Measurements from ENCODE around the gene FOXO3. TPM values are rescaled to one million over a fixed set of nuclear protein-coding genes. Genes with fewer than 3 reads are reported as not detected.

The FOXO3 gene
- total RNA-seq, 4 donors from 2014 or later = 146 to 200 (median 166) TPM

DNA sequence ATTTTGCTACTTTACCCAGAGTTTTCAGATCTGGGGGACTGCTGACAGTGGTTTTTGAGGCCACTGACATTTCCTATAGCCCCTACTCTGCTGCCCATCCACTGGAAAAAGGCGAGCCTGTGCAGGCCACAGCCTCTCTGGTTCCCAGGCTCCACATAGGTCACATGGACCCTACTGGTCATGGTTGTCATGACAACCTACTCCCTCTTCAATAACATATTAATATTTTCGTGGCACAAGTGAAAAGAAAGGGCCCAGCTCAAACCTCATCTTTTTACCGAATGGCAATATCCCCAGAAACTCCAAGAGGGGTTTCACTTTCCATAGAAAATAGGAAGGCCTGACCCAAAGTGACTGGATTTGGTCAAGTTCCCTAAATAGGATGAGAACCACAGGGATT lies 11.0 kb upstream of the FOXO3 start:
- Histone ChIP-seq H3K36me3 (no peaks in the 10 kb centered on the region), H3K27me3 (no peaks in the 10 kb centered on the region), H3K9me3 (no peaks in the 10 kb centered on the region), H3K4me3 (no peak overlapping the region), H3K4me1 (peaks cover 0 to 8% (median 0%) of the 10 kb centered on the region in 4 donors), H3K27ac (peak overlapping the region in 1 of 4 donors; percentile 3)
- no peak for DNase-seq (ENCODE audit: low spot score in 2 of 2)
- TF ChIP-seq EP300 (IDR thresholded peaks at IDR 0.05) = no peak
- TF ChIP-seq, protein P1, sequence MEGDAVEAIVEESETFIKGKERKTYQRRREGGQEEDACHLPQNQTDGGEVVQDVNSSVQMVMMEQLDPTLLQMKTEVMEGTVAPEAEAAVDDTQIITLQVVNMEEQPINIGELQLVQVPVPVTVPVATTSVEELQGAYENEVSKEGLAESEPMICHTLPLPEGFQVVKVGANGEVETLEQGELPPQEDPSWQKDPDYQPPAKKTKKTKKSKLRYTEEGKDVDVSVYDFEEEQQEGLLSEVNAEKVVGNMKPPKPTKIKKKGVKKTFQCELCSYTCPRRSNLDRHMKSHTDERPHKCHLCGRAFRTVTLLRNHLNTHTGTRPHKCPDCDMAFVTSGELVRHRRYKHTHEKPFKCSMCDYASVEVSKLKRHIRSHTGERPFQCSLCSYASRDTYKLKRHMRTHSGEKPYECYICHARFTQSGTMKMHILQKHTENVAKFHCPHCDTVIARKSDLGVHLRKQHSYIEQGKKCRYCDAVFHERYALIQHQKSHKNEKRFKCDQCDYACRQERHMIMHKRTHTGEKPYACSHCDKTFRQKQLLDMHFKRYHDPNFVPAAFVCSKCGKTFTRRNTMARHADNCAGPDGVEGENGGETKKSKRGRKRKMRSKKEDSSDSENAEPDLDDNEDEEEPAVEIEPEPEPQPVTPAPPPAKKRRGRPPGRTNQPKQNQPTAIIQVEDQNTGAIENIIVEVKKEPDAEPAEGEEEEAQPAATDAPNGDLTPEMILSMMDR (IDR thresholded peaks at IDR 0.05) = no peak
- TF ChIP-seq POLR2A (IDR thresholded peaks at IDR 0.05) = no peak
- 67 to 69% methylated on average over 3 of the region's 3 CpGs for WGBS, 2 donors

DNA sequence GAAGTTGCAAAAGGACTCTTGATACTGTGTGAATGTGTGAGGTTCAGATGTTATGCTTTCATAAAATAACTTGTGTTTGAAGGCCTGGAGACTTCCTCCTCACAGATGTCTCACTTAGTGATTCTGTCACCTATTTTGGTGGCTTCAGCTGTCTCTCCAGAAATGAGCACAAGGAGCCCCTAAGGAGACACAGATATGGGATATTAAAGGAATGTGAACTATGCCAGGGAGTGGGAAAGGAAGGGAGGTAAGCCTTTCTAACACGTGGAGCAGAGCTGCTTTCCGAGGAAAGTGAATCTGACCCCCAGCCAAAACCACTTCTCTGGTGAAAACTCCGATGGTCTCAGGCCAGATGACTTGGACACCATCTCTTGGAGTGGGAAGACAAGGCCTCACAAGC lies 10.5 kb upstream of the FOXO3 start:
- no peak overlapping the region for H3K4me3 ChIP-seq
- no peaks in the 10 kb centered on the region for H3K27me3 ChIP-seq
- H3K36me3 ChIP-seq = no peaks in the 10 kb centered on the region
- TF ChIP-seq POLR2A (IDR thresholded peaks at IDR 0.05) (no peak), EP300 (IDR thresholded peaks at IDR 0.05) (no peak)
- TF ChIP-seq, protein P1 (IDR thresholded peaks at IDR 0.05) = no peak
- DNase-seq (ENCODE audit: low spot score in 2 of 2) = no peak
- 50 to 60% methylated on average over 3 of the region's 3 CpGs for WGBS, 2 donors
- H3K9me3 ChIP-seq = no peaks in the 10 kb centered on the region
- H3K27ac ChIP-seq = peak overlapping the region in 1 of 4 donors; percentile 3
- peaks cover 0 to 10% (median 0%) of the 10 kb centered on the region in 4 donors for H3K4me1 ChIP-seq

DNA sequence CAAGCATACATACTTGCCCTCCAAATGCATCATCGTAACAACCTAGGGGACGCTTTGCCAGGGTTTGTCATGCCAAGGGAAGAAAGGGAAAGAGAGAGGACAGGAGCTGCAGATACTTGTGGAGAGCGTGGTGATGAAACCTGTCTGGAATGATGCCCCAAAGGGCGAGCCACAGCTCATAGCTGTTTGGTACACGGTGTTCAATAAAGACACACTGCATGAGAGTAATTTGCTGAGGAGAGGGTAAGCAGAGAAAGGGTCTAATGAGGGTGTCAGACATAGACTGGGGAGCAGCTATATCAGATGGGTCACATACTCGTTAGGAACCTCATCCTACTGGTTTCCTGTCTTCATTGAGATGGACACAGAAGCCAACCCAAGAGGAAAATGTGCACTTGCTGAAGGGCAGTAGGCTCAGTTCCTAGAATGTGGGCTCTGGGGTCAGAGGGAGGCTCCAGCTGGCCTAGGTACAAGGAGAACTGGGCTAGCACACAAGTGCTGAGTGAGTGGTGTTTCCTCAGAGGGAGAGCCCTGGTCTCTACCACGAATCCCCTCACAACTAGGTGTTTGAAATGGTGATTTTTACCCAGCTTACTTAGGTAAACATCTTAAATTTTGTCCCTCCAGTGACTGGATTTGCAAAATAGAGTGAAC lies 5.2 kb upstream of the FOXO3 start:
- 84 to 91% methylated on average over 7 of the region's 7 CpGs for WGBS, 2 donors
- no peaks in the 10 kb centered on the region for H3K36me3 ChIP-seq
- H3K4me3 ChIP-seq = no peak overlapping the region
- peaks cover 0 to 24% (median 10%) of the 10 kb centered on the region in 4 donors for H3K4me1 ChIP-seq
- H3K27me3 ChIP-seq = no peaks in the 10 kb centered on the region
- H3K27ac ChIP-seq = peak overlapping the region in 3 of 4 donors; percentile 37 to 99 (median 95)
- no peak for TF ChIP-seq POLR2A (IDR thresholded peaks at IDR 0.05)
- peak in 1 of 2 donors; percentile 62 for TF ChIP-seq EP300 (IDR thresholded peaks at IDR 0.05)
- peak in 1 of 2 donors; percentile 44 for DNase-seq (ENCODE audit: low spot score in 2 of 2)
- H3K9me3 ChIP-seq = no peaks in the 10 kb centered on the region

DNA sequence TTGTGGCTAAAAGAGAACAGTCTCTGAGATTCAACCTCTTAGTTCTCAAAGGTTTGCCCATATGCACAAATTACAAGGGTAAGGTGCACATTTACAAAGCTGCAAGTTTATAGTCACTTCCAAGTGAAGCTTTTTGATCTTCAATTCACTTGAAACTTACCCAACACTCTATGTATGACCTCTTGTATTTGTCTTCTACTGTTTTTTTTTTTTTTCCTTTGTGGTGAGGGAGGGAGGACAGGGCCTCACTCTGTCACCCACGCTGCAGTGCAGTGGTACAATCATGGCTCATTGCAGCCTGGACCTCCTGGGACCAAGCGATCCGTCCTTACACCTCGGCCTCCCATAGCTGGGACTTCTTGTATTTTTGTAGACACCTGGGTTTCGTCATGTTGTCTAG lies 4.5 kb upstream of the FOXO3 start:
- Histone ChIP-seq H3K27ac (peak overlapping the region; percentile 37 to 99 (median 96)), H3K4me3 (no peak overlapping the region), H3K4me1 (peaks cover 0 to 24% (median 10%) of the 10 kb centered on the region in 4 donors), H3K9me3 (no peaks in the 10 kb centered on the region), H3K27me3 (no peaks in the 10 kb centered on the region), H3K36me3 (no peaks in the 10 kb centered on the region)
- no peak for DNase-seq (ENCODE audit: low spot score in 2 of 2)
- TF ChIP-seq EP300 (IDR thresholded peaks at IDR 0.05) (no peak), POLR2A (IDR thresholded peaks at IDR 0.05) (no peak)
- 92 to 95% methylated on average over 5 of the region's 5 CpGs for WGBS, 2 donors

DNA sequence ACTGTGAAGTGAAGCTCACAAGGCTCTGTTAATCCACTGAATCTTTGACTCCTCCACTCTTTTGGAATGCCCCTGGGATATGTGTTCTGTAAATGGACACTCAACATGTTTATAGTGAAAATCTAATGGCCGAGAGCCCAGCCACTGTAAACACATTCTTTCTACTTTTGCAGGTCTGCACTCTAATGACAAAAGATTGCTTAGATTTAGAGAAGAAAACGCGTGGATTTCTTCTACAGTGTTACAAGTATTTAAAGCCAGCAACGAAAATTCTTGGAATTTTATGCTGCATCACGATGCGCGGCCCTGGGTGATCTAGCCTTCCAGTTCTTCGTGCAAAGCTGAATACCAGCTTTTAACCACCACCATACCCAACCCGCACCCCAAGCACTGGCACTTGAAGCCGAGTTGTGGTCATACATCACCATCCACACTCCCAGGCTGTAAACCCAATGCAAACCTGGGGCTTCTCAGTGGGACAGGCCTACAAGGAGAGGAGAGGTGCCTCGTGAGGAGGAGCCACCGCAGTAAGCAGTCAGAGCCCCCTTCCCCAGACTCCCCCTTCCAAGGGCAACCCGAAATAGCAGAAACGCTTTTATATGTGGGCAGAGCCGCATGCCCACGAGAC lies 3.7 kb upstream of the FOXO3 start:
- WGBS, 2 donors = 18 to 28% methylated on average over 14 of the region's 16 CpGs
- peak overlapping the region; percentile 95 to 99 (median 98) for H3K27ac ChIP-seq
- H3K9me3 ChIP-seq = no peaks in the 10 kb centered on the region
- no peak for TF ChIP-seq POLR2A (IDR thresholded peaks at IDR 0.05)
- TF ChIP-seq, protein P1 (IDR thresholded peaks at IDR 0.05) = no peak
- TF ChIP-seq EP300 (IDR thresholded peaks at IDR 0.05) = no peak
- H3K4me3 ChIP-seq = peak overlapping the region; percentile 63 to 92 (median 76)
- DNase-seq (ENCODE audit: low spot score in 2 of 2) = no peak
- H3K4me1 ChIP-seq = peaks cover 0 to 24% (median 10%) of the 10 kb centered on the region in 4 donors
- peaks cover 0 to 7% (median 0%) of the 10 kb centered on the region in 3 donors for H3K36me3 ChIP-seq
- no peaks in the 10 kb centered on the region for H3K27me3 ChIP-seq
